Measurements from ENCODE around the gene ELMO1.

ELMO1 gene

DNA sequence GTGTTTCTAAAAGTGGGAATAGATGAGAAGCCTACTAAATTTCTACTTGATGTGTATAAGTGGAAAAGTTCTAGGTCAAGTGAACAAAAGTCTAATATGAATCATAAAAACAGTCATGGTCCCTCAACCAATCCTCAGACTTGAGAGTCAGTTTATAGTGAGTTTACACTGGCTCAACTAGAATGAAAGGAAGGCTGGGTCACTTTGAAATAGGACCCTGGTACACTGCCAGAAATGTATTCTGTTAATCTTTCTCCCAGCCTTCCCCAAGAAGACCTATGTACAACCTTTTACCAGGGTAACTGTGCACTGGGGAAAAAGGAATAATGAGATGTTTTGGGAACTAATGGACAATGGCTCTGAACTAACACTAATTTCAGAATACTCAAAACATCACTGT lies 17.3 kb downstream of the ELMO1 start:
- no peak for DNase-seq (ENCODE audit: low spot score)

DNA sequence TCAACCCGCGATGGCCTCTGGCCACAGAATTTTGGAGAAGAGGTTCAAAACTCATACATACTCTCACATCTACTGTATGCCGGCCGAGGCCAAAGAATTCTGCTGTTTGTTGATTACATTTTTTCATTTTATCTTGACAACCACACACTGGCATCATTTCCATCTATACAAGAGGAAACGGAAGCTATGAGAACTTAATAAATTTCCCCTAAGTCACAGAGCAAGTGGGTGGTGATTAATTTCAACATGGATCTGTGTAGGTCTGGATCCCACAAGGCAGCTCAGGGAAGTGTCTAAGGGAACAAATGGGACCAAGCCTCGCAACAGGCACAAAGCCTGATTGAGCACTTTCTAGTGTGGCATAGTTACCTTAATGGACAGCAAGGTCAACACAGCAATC lies 18.0 kb downstream of the ELMO1 start:
- DNase-seq (ENCODE audit: low spot score) = no peak

GRCh38 chr7:37430171-37430570 lies 18.5 kb downstream of the ELMO1 start:
- DNase-seq (ENCODE audit: low spot score) = no peak

DNA sequence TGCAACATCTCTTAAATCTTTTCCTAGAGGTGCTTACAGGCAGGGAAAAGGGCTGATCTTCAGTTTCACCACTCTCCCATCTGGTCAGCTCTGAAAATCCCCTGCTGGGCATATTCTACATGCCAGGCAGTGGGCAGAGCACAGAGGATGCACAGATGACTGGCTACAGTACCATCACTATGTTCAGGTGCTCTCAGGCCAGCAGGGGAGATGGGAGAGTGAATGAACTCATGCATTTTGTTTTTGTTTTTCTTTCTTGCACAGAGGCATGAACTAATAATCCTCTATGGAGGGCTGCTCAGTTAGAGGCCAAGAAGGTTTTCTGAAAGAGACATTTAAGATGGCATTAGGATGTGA lies 19.3 kb downstream of the ELMO1 start:
- no peak for DNase-seq (ENCODE audit: low spot score)

DNA sequence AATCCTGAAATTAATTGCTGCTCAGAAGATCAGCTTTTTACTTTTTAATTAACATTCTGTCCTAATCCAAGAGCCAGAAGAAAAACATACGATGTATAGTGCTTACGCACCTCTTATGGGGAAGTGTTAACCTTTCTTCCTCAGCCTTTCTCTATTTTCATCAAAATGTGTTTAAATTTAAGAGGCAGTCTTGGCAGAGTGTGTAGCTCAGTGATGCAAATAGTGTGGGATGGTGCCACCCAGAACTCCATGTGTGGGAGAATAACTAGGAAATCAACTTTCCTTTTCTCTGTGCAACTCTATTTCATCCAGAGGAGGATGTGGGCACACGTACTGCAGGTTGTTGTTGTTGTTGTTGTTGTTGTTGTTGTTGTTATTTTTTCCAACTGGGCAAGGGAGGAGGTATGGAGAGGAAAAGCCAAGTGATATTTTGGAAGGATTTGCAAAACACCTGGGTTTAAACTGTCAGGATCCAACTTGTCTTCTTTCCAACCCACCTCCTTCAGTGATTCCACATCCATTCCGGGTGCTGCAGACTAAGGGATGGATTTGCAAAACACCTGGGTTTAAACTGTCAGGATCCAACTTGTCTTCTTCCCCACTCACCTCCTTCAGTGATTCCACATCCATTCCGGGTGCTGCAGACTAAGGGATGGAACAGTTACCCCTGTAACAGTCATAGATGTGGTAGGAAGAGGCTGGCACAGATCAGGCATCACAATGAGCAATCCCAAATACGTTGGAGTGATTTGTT lies 19.8 kb downstream of the ELMO1 start:
- DNase-seq (ENCODE audit: low spot score) = no peak

GRCh38 chr7:37427276-37427940 lies 21.3 kb downstream of the ELMO1 start:
- no peak for DNase-seq (ENCODE audit: low spot score)

DNA sequence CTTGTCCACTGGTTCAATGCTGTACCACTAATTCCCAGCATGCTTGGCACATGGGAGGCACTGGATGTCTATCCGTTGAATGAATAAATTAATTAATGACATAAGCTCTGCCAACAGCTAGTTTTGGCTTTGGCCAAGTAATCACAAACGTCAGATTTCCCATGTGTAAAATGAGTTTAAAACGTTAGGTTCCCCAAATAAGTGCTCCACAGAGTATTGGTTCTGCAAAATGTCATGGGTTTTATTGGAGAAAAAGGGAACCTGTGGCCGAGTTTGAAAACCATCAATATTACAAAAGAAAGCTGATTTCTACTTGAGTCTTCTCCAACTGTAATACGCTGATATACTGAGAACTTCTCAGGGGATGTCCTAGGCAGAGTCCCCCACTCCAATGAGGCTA lies 23.2 kb downstream of the ELMO1 start:
- no peak for DNase-seq (ENCODE audit: low spot score)

DNA sequence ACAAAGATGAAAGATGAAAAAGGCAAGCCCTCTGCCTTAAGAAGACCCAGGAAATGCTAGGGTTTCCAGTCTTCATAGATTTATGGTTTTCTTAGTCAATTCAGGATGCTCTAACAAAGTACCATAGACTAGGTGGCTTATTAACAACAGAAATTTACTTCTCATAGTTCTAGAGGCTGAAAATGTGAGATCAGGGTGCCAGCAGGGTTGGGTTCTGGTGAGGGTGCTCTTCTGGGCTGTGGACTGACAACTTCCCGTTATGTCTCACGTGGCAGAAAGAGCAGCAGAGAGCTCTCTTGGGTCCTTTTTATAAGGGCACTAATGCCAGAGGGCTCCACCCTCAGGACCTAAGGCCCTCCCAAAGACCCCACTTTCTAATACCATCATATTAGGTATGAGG lies 23.7 kb downstream of the ELMO1 start:
- DNase-seq (ENCODE audit: low spot score) = no peak

GRCh38 chr7:37424521-37424920 lies 24.1 kb downstream of the ELMO1 start:
- no peak for DNase-seq (ENCODE audit: low spot score)

DNA sequence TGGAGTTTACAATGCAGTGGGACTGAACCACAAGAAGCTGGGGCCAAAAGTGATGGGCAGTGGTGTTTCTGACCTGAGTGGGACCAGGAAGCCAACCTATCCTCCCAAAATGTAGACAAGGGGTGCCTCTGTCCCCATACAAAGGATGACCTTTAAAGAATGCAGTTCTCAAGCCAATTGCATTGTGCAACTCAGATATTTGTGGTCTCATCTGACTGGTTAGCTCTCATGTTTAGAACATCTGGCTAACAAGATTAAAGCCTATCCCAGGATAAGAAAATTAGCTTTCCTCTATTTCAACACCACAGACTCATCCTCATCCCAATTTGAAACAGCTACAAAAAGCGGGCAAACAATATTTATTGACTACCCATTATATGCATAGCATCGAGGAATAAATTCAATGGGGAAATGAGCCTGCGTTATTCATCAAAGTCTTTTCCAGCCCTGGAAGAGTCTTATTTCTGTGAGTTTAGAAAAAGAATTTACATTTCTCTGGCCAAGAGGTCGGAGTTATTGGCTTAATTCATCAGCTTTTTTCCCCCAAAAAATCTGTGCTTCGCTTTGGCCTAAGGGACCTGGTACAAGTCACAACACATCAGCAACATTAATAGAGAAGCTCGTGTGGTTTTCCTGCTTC lies 26.7 kb downstream of the ELMO1 start:
- no peak for DNase-seq (ENCODE audit: low spot score)

DNA sequence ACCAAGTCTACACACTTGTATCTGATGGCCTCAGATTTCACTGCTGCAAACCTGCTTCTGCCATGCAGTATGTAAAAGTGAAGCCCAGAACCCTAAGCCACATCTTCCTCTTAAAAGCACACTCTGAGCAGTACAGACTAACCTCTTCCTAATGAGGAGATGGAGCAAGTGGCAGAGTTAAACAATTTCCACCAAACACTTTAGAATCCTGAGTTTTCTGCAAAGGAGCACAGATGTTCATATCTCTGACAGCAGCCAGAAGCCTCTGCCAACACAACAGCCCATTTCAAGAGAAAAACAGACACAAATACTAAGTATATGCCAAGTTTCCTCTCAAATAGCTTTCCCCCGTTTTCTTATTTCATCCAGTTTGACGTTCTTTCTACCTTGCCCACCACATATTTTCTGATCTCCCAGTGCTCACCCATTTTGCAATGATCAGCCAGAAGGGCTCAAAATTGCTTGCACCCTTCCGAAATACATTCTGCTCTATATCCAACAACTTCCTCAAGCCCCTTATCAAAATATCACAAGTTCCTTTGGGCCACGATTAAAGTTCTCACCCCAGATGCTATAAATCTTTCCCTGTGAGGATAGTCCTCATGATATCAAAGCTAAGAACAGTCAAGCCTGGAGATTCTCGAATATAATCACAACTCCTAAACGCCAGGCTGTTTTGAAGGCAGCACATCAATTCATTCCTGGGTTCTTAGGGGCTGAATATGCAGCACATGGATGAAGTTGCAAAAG lies 27.5 kb downstream of the ELMO1 start:
- no peak for DNase-seq (ENCODE audit: low spot score)

DNA sequence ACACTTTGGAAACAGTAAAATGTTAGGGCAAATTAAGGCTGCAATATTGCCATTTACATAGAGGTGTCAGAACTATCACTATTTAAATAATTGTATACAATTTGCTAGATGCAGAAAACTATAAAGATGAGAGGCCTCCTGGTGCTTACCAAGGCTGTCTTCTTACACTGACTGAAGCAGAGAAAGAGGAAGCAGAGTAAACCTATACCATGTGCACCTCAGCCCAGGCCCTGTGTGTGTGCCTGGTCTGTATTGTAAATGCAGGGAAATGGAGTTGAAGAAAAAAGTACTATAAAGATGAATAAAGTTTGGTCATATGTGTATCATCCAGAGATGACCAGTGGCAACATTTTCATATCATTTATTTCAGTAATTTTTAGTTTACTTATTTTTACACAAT lies 29.2 kb downstream of the ELMO1 start:
- no peak for DNase-seq (ENCODE audit: low spot score)

DNA sequence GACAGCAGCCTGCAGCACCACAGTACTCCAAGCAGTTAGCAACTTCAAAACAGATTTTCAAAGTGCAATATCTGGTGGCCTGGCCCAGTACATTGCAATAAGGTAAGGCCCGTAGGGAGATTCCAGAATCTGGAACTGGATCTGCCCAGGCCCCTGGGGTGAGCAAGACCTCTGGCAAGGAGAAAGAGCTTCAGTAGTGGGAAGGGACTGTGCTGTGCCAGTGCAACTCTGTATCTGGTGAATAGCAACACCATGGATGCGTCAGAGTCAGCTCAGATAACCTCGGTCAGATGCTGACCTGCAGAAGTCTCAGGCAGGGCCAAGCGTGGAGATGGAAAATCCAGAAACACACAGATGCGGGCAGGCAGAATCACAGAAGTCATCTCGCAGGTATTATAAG lies 30.3 kb downstream of the ELMO1 start:
- no peak for DNase-seq (ENCODE audit: low spot score)

- no peak for DNase-seq (ENCODE audit: low spot score)
These were observed 31.6 kb downstream of the ELMO1 start for GRCh38 chr7:37417107-37417474.

DNA sequence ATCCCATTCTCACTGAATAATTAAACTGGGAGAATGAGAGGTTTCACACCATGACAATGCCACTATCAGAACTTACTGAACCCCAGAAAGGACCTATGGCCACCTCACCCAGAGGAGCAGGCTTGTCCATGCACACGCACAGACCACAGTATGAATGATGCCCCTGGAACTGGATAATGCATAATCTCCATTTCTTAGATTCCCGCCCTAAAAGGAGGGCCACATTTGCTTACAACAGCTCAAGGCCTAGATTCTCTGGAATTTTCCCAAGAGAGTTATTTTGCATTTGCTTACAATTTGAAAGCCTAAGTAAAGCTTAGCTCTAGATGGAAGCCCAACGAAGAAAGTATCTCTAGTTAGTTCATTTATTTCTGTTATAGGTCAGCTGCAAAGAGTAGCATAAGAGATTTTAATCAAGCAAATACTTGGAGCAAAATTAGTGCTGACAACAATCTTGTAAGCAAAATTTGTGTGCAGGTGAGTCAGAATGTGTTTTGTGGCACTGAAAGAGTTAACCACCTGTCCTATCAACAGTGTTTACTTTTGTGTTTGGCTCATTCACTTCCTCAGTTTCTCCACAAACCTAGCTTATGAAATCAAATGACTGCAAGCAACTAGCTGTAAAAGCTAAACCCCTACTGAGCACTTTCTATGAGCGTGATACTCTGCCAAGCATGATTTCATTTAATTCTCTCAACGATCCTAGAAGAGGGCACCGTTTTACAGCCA lies 32.1 kb downstream of the ELMO1 start:
- DNase-seq (ENCODE audit: low spot score) = no peak

DNA sequence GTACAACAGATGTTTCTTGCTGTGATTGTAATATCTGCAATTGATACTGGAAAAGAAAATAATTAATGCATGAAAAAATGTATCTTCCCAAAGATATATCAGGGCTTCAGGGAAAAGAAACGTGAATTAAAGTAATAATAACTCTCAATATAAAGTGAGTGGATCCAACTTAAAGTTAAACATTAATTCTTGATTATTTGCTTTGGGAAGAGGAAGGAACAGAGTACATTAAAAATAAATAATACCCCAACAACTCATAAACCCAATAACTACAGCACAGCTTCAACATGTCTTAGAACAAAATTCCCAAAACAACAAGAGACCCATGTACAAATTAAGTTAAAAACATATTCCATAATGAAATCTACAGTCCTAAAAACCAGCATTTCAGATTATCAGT lies 33.0 kb downstream of the ELMO1 start:
- no peak for DNase-seq (ENCODE audit: low spot score)

DNA sequence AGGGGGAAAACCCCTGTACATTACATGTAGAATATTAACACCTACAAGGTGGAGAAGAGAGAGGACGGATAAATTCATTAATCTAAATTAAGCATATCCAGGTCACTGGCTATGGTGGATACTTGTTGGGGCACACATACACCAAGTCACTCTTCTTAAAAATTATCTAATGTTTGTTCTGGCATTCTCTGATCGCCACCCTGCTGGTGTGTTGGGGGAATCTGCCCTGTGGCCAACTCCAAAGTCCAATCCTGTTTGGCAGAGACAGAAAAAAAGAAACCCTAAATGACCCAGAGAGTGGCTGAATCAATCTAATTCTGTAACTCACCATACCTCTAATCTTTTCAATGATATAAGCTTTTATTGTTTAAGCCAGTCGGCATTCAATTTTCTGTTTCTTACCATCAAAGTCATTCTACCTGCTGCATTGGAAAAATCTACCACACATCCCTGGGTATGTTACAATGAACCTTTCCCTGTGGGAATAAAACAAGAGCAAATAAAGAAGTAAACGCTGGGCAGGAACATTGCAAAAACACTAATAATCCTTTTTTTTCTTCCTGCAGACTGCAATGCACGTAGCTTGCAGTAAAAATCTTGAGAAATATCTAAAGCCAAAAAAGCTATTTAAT lies 34.2 kb downstream of the ELMO1 start:
- no peak for DNase-seq (ENCODE audit: low spot score)

GRCh38 chr7:37411444-37412034 lies 37.1 kb downstream of the ELMO1 start:
- DNase-seq (ENCODE audit: low spot score) = no peak

- no peak for DNase-seq (ENCODE audit: low spot score)
These were observed 38.1 kb downstream of the ELMO1 start for GRCh38 chr7:37410305-37411229.

DNA sequence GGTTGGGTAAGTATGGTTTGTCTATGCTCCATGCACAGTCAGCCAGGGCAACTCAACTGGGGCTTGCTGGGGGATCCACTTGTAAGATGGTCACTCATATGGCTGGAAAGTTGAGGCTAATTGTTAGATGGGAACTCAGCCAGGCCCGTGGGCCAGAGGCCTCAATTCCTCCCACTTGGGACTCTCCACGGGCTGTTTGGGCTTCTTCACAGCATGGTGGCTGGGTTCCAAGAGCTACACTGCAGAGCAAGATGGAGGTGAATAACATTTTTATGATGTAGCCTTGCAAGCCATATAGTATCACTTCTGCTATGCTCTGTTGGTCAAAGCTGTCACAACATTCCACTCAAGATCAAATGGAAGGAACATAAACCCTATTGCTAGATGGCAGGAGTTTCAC lies 39.2 kb downstream of the ELMO1 start:
- DNase-seq (ENCODE audit: low spot score) = no peak

All from AG08396 (cell line).